Mucosa of descending colon (tissue), 3 donors: ENCODE measurements around the gene KIF16B. TPM values are rescaled to one million over a fixed set of nuclear protein-coding genes. Genes with fewer than 3 reads are reported as not detected.

Experiments
- ATAC-seq: fragments of 200-7000 bp; cut with Tn5 transposase; one replicate; pipeline ENCODE4 v1.9.1; 2020; ENCODE audit warnings: mild to moderate bottlenecking, moderate library complexity
- DNase-seq, 3 donors: peaks; one replicate each; pipeline ENCODE4 v3.0.0-alpha.2; 2020
- H3K36me3 ChIP-seq: fragments of 200-600 bp; one replicate; pipeline ENCODE4 v1.8.0; 2021; ENCODE audit warnings: low read depth, mild to moderate bottlenecking
- H3K4me1 ChIP-seq: fragments of 200-600 bp; one replicate; pipeline ENCODE4 v1.8.0; 2021; ENCODE audit warnings: low read depth, mild to moderate bottlenecking
- H3K4me3 ChIP-seq: fragments of 200-600 bp; one replicate; pipeline ENCODE4 v1.8.0; 2021; ENCODE audit warnings: mild to moderate bottlenecking
- H3K9me3 ChIP-seq: fragments of 200-600 bp; one replicate; pipeline ENCODE4 v1.8.0; 2021; ENCODE audit warnings: mild to moderate bottlenecking
- CTCF ChIP-seq: fragments of 200-600 bp; IDR thresholded peaks from one replicate; pipeline ENCODE4 v1.8.0; 2022; ENCODE audit warnings: antibody characterized with exemption, mild to moderate bottlenecking
- intact Hi-C, 2 donors: fragments of 100-400 bp; cut with DNase I in 1 of 2; cut with micrococcal nuclease in 1 of 2; formaldehyde crosslinking; loops; one replicate each; pipeline versions ENCODE4 v1.11.0 to v1.11.1; 2022; cut with DNase I, micrococcal nuclease
- total RNA-seq, 3 donors: library from RNA; stranded (reverse); fragmentation: NEBNext Ultra II Directional in 2 of 3; extraction: Animal tissue kit (Norgen Biotek cat#: 25700) in 2 of 3; gene quantifications; one replicate each; pipeline versions ENCODE4 v1.2.1 to v1.2.4, GENCODE V29; 2021 to 2023
- donor health status: DM: no; HTN: no; CAD: no; lungs with moderate emphysema.
- donor health status: DM: no; HTN: no; CAD: no.
- donor health status: DM: no; HTN: yes; CAD: no.

Gene KIF16B
- total RNA-seq, 3 donors from 2014 or later: 48.5 to 81.7 (median 65.1) TPM

GRCh38 chr20:16224836-16225235 lies 348.4 kb downstream of the KIF16B start:
- ATAC-seq (no peak), DNase-seq (no peak)
- H3K9me3 ChIP-seq: no peaks in the 10 kb centered on the region
- intact Hi-C loops: no loop called here
- no peaks in the 10 kb centered on the region for H3K4me1 ChIP-seq
- H3K36me3 ChIP-seq: no peaks in the 10 kb centered on the region
- TF ChIP-seq CTCF: no peak
- H3K4me3 ChIP-seq: no peak overlapping the region

- H3K9me3 ChIP-seq: no peaks in the 10 kb centered on the region
- TF ChIP-seq CTCF: no peak
- no peaks in the 10 kb centered on the region for H3K36me3 ChIP-seq
- no peak for ATAC-seq
- no peak for DNase-seq
- intact Hi-C loops: no loop called here
- no peaks in the 10 kb centered on the region for H3K4me1 ChIP-seq
- no peak overlapping the region for H3K4me3 ChIP-seq
Observed at GRCh38 chr20:16222859-16223411, 350.3 kb downstream of the KIF16B start.

Other genes starting within 250 kb of the KIF16B start
- 10 to 100 TPM; 25.7 to 42.1 (median 36.2) TPM for gene SNRPB2, start 156.6 kb upstream of the KIF16B start, total RNA-seq
- gene OTOR, start 174.9 kb upstream of the KIF16B start, total RNA-seq: not detected